Measurements from ENCODE around the gene AMACR.

GRCh38 chr5:34007621-34008600 lies at the start of gene AMACR:
- TF ChIP-seq SUZ12 (IDR thresholded peaks at IDR 0.05; ENCODE audit: extremely low read depth, insufficient read depth, insufficient read length): no peak
- no peak for TF ChIP-seq ZNF274 (IDR thresholded peaks at IDR 0.05; ENCODE audit: low read depth, low read length)
